Measurements from ENCODE around the gene LIMA1. TPM values are rescaled to one million over a fixed set of nuclear protein-coding genes. Genes with fewer than 3 reads are reported as not detected.

Gene LIMA1
- total RNA-seq, 1 experiment from 2014 or later = 48.9 TPM

GRCh38 chr12:50196537-50196936, 86.8 kb downstream of the LIMA1 start:
- H3K4me1 Mint-ChIP-seq (ENCODE audit: low read depth, unreplicated experiment) = peaks cover 5% of the 10 kb centered on the region
- TF ChIP-seq, protein P1, sequence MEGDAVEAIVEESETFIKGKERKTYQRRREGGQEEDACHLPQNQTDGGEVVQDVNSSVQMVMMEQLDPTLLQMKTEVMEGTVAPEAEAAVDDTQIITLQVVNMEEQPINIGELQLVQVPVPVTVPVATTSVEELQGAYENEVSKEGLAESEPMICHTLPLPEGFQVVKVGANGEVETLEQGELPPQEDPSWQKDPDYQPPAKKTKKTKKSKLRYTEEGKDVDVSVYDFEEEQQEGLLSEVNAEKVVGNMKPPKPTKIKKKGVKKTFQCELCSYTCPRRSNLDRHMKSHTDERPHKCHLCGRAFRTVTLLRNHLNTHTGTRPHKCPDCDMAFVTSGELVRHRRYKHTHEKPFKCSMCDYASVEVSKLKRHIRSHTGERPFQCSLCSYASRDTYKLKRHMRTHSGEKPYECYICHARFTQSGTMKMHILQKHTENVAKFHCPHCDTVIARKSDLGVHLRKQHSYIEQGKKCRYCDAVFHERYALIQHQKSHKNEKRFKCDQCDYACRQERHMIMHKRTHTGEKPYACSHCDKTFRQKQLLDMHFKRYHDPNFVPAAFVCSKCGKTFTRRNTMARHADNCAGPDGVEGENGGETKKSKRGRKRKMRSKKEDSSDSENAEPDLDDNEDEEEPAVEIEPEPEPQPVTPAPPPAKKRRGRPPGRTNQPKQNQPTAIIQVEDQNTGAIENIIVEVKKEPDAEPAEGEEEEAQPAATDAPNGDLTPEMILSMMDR (IDR thresholded peaks at IDR 0.05; ENCODE audit: unreplicated experiment) = no peak
- no peaks in the 10 kb centered on the region for H3K27me3 Mint-ChIP-seq (ENCODE audit: unreplicated experiment)
- no peak for DNase-seq
- BruUV-seq (replicated peaks) = no TSS peak
- CTCF ChIA-PET = interaction anchor here (0.9 kb wide), 1 partner anchor 118 kb away, joined by 3 read pairs; no protein-coding TSS in a partner anchor
- no peak overlapping the region for H3K4me3 Mint-ChIP-seq (ENCODE audit: low read depth, unreplicated experiment)
- intact Hi-C loops (cut with micrococcal nuclease; ENCODE audit: unreplicated experiment) = no loop called here
- H3K36me3 Mint-ChIP-seq (ENCODE audit: insufficient read depth, unreplicated experiment) = peaks cover 5% of the 10 kb centered on the region
- no peaks in the 10 kb centered on the region for H3K9me3 Mint-ChIP-seq (ENCODE audit: low read depth, unreplicated experiment)
- H3K27ac Mint-ChIP-seq (ENCODE audit: unreplicated experiment) = no peak overlapping the region

DNA sequence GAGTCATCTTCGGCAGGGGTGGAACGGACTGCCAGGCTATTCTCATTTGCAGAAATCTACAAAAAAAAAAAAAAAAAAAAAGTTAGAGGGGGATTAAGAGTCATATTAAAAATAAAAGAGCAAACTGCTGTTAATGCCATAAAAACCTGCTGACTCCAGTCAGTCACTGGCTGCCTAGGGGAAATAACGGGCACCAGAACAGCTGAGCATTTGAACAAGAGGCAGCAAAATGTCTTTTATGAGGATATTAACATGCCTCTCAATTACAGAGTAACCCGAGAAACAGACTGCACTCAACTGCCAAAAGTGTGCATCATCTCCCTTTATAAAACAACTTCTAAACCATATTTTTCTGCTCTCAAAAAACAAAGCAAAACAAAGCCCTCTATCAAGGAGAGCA, 87.5 kb downstream of the LIMA1 start:
- Mint-ChIP-seq H3K9me3 (ENCODE audit: low read depth, unreplicated experiment) (no peaks in the 10 kb centered on the region), H3K4me3 (ENCODE audit: low read depth, unreplicated experiment) (no peak overlapping the region), H3K36me3 (ENCODE audit: insufficient read depth, unreplicated experiment) (peaks cover 4% of the 10 kb centered on the region), H3K27me3 (ENCODE audit: unreplicated experiment) (no peaks in the 10 kb centered on the region), H3K4me1 (ENCODE audit: low read depth, unreplicated experiment) (peaks cover 2% of the 10 kb centered on the region), H3K27ac (ENCODE audit: unreplicated experiment) (no peak overlapping the region)
- CTCF ChIA-PET = no interaction called here
- intact Hi-C loops (cut with micrococcal nuclease; ENCODE audit: unreplicated experiment) = no loop called here
- DNase-seq = no peak
- no TSS peak for BruUV-seq (replicated peaks)
- TF ChIP-seq, protein P1 (IDR thresholded peaks at IDR 0.05; ENCODE audit: unreplicated experiment) = no peak

DNA sequence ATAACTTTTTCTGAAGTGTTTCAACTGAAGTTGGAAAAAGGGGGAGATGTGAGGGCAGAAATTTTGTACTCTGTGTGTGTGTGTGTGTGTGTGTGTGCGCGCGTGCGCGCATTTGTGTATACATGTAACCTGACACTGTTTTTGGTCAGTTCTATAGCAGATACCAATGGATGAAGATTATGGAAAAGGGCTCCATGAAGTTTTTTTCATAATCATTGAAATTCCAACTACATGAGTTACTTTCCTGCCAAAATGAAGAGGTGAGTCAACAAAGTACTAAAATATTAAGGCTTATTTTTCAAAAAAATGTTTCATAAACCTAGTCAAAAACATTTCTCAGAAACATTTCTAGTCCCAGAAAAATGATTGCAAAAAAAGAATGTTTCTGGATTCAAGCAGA, 90.4 kb downstream of the LIMA1 start:
- no peaks in the 10 kb centered on the region for H3K27me3 Mint-ChIP-seq (ENCODE audit: unreplicated experiment)
- BruUV-seq (replicated peaks) = no TSS peak
- CTCF ChIA-PET = no interaction called here

GRCh38 chr12:50192236-50192635, 91.1 kb downstream of the LIMA1 start:
- no peaks in the 10 kb centered on the region for H3K27me3 Mint-ChIP-seq (ENCODE audit: unreplicated experiment)
- H3K4me3 Mint-ChIP-seq (ENCODE audit: low read depth, unreplicated experiment) = no peak overlapping the region
- BruUV-seq (replicated peaks) = no TSS peak
- CTCF ChIA-PET = no interaction called here
- H3K27ac Mint-ChIP-seq (ENCODE audit: unreplicated experiment) = no peak overlapping the region
- H3K36me3 Mint-ChIP-seq (ENCODE audit: insufficient read depth, unreplicated experiment) = no peaks in the 10 kb centered on the region
- no peaks in the 10 kb centered on the region for H3K9me3 Mint-ChIP-seq (ENCODE audit: low read depth, unreplicated experiment)
- H3K4me1 Mint-ChIP-seq (ENCODE audit: low read depth, unreplicated experiment) = no peaks in the 10 kb centered on the region
- DNase-seq = no peak
- TF ChIP-seq, protein P1 (IDR thresholded peaks at IDR 0.05; ENCODE audit: unreplicated experiment) = no peak
- intact Hi-C loops (cut with micrococcal nuclease; ENCODE audit: unreplicated experiment) = no loop called here

More for the DNA sequence above, 90.4 kb downstream of the LIMA1 start:
- no peaks in the 10 kb centered on the region for H3K36me3 Mint-ChIP-seq (ENCODE audit: insufficient read depth, unreplicated experiment)
- H3K27ac Mint-ChIP-seq (ENCODE audit: unreplicated experiment) = no peak overlapping the region
- H3K9me3 Mint-ChIP-seq (ENCODE audit: low read depth, unreplicated experiment) = no peaks in the 10 kb centered on the region
- intact Hi-C loops (cut with micrococcal nuclease; ENCODE audit: unreplicated experiment) = no loop called here
- DNase-seq = no peak
- TF ChIP-seq, protein P1 (IDR thresholded peaks at IDR 0.05; ENCODE audit: unreplicated experiment) = no peak
- H3K4me3 Mint-ChIP-seq (ENCODE audit: low read depth, unreplicated experiment) = no peak overlapping the region
- no peaks in the 10 kb centered on the region for H3K4me1 Mint-ChIP-seq (ENCODE audit: low read depth, unreplicated experiment)
